GM19043 (cell line): Measurements from ENCODE around the gene ASB10.

Source experiments
- ATAC-seq: cut with Tn5 transposase; IDR thresholded peaks from one replicate; pipeline ENCODE4 v1.9.1; 2021; ENCODE audit warnings: low read depth; ENCODE audit not compliant: unreplicated experiment

ASB10 gene

DNA sequence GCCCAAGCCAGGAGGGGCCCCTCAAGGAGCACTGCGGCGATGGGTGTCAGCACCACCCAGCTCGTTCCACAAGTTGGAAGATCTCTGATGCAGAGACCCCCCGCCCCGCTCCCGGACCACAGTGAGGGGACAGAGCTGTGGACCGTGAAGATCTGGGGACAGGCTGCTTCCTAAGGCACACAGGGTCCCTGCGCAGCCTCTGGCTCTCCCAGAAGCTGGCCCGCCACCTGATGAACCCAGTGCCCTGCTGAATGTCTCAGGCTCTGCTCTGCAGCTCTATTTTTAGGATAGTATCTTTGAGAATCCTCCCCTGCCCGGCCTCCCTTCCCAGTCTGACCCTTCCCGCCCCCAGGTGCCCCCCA lies 49.3 kb downstream of the ASB10 start:
- no peak for ATAC-seq

DNA sequence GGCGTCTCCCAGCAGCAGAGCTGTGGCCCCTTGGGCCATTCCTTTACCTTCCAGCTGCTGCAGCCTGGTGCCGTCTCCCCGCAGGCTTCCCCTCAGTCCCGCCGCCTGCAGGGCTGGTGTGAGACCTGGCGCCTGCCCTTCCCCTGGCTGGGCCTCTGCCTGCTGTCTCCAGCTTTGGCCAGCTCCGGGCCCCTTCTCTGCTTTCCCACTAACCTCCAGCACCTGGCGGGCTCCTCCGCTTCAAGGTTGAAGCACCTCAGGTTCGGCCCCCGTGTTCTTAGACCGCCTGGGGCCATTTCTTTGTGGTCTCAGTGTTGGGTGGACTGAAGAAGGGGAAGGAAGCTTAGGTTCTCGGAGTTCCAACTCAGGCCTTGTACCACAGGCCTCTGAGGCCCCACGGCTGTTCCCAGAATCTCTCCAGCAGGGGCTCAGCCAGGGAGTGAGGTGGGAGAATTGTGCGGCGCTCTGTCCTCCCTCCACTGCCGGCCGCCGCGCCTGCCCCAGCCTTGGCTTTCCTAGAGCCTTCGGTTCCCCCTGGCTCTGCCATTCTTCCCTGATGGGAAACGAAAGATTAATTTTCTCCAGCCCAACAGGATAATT lies 49.9 kb downstream of the ASB10 start:
- no peak for ATAC-seq

DNA sequence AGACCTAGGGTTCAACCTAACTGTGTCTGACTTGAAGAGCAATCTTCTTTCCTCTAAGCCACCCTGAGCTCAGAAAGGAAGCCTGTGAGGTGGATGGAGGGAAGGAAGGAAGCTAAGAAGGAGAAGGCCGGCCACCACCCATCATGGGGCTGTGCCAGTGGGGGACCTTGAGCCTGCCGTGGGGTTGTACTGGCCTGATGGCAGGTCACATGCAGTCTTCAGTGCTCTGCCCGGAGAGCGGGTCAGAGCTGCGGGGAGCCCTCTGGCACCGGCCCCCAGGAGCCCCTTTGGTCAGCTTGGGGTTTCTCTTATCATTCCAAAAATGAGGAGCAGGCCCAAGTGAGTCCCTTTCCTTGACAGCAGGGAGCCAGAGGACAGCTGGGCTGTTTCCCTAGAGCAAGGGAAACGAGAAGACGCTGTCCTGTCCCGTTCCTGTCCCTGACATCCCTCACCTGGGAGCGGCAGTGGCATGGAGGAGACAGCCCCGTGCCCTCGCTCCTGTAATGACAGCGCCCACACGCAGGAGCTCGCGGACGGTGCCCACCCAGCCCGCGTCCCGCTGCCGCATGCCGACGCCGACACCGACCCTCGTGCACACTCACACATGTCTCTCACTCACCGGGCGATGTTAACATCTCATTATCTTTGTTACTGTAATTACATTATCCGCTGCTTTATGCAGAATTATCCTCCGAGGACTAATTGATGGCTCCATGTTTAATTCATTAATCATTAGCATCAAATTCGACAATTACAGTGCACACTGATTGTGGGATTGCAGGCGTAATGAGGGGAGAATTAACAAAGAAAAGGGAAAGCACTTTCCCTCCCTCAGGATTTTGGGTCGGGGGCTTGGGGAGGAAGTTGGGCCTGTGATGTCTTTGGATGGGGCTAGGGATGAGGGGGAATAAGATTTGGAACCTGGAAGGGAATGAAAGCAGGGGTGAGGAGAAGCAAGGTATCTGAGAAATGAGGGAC lies 50.9 kb downstream of the ASB10 start:
- no peak for ATAC-seq

DNA sequence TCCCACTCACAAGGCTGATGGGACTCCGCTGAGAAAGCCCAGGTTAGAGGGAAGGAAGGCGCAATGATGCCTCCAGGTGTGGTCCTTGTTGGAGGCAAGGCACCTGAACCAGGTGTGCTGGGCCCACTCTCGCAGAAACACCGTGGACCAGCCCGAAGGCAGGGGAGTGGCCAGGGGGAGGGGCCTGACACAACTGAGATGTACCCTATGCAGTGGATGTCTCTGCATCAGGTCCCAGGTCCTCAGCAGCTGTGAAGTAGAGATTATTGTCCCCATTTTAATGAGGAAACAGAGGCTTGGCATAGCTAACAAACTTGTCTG lies 51.6 kb downstream of the ASB10 start:
- ATAC-seq = no peak

DNA sequence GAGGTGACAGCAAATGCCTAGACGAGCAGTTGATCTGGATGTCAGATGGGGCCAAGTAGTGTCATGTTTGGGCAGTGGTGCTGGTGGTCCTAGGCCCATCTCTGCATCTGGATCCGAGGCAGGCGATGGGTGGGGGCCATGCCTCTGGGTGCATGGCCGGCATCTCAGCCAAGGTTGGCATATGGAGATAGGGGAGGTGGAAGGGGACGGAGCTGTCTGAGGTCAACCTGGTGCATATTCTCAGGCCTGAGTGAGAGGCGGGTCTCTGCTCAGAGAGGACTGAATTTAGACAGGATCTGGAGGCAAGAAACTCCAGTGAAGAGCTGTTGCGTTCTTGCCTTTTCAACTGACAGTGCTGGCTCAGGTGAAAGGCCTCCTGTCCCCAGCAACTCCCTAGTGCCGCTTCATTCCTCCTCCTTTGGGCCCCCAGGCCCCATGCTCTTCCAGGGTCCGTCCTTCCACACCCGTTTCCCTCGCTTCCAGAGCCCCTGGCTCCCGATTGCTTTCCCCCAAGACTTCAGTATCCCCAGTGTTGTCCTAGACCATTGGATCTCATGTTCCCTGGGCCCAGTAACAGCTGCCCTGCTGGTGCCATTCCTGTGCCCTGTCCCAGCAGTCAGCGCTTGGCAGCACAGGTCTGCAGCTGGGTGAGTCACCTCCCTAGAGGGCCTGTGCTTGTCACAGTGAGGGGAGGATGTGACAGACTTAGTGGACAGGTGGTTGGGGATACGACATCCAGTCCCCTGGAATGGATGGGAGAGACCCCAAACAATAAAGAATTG lies 52.1 kb downstream of the ASB10 start:
- ATAC-seq = no peak

DNA sequence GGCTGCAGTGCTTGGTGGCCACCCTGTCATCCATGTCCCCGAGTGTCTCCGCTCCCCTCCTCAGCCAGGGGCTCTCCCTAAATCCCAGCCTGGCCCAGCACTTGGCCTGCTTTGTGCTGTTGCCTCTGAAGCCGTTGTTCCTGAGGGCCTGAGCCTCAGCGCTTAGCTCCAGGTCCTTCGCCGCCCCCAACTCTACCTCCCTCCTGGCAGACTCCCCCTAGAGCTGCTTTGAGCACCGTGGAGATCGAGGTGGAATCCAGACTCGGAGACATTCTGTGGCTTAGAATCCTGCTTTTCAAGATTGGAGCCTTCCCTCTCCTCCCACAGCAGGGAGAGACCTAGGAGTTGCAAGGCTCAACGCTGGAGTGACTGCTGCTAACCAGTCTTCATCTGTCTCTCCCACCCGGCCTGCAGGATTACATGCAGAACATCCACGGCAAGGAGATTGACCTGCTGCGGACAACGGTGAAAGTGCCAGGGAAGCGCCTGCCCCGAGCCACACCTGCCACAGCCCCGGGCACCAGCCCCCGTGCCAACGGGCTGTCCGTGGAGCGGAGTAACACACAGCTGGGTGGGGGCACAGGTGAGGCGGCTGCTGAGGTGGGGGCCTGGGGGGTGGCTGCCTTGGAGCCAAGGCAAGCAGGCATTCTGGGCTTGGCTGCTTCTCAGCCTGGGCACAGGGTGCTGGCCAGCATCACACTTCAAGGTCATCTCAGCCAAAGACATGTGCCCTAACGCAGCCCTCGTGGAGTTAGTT lies 52.9 kb downstream of the ASB10 start:
- no peak for ATAC-seq

DNA sequence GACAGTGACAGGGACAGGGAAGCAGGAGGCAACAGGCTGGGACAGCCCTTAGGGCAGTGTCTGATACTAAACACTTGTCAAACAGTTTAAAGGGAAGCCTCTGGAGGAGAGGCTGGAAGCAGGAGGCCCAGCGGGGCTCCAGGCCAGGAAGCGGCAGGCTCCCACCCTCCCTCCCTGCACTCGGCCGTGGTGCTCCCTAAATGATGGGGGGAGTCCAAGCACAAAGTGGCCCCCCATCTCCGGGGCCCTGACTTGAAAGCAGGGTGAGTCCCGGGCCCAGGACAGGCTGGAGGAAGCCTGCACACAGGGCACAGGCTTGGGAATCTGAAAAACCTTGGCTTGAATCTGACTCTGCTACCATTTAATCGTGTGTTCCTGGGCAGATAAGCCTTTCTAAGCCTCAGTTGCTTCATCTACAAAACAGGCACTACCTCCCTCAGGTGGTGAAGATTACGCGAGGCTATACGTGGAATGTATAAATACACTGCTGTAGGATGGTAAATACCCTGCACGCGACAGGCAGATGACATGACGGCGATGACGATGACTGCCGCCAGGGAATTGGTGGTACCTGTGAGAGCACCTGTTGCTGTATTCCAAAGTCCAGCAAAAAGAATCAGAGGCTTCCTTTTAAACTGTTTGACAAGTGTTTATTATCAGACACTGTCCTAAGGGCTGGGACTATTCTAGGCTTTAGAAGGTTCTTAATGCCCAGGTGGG lies 53.6 kb downstream of the ASB10 start:
- no peak for ATAC-seq

DNA sequence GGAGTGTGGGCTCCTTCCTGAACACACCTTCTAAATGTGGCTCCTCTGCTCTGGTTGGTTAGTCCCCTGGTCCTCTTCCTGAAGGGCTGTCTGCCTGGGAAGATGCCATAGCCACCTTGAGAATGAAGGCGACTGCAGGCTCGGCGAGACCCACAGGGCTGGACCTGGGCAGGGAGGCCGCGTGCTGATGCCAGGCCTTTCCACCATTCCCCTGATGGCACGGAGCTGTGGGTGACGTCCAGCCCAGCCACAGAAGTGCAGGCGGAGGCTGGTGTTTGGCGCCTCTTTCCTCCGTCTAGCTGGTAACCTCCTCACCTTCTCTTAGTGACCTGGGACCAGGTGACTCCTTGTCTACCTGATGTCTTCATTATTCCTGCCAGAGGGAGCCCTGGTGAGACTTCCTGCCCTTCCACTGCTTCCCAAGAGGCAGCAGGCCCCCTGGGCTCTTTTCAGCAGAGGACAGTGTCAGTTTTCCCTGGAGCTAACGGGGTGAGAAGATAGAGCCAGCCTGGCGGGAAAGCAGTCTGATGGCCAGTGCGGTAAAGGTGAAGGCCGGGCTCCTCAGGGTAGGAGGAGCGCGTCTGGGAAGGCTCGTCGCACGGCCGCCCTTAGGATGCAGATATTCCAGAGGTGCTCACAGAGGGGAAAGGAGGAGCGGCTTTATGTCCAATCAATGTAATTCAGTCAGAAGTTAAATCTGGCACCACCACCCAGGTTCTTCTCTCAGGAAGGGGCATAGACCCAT lies 54.4 kb downstream of the ASB10 start:
- ATAC-seq = no peak

DNA sequence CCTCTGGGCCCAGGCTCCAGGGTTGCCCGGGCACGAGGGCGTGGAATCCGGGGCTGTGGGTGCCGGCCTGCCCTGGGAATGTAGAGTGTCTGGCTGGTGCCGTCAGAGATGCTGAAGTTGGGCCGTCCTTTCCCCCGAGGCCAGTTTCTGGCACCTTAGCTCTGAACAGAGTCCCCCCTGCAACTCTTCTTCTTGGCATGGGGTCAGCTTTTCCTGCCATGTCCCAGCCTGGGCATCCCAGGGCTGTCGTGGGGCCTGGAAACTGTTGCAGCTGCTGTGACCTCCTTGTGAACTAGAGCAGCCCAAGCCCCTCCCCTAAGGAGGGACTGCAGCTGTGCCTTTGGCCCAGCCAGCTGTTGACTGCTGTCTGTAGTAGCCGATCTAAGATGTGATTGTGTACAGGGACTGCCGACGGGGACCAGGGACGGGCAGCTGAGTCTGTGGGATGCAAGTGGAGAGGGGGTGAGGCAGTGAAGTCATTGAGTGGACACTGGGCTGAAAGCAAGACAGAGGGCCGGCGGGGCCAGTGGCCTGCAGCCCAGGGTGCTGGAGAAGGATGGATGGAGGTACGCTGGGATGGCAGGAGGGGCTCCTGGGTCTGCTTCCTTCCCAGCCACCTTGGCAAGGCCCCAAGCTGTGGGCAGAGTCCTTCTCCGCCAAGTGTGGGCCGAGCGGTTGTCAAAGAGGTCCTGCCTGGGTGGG lies 55.3 kb downstream of the ASB10 start:
- ATAC-seq = no peak

DNA sequence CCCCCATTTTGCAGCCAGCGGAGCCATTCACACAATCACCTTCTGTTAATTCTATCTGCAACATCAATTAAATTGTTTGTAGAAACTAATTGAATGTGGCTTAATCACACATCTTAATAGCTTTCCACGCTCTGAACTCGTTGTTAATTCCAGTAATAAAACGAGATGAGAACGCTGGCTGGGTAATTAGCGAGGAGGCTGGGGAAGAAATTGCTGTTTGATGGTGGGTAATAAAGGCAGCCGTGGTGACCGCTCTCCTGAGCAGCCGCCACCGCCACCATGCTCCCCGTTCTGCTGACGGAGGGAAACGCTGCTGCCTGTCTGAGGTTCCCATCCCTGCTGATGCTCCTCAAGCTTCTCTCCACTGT lies 55.8 kb downstream of the ASB10 start:
- no peak for ATAC-seq

DNA sequence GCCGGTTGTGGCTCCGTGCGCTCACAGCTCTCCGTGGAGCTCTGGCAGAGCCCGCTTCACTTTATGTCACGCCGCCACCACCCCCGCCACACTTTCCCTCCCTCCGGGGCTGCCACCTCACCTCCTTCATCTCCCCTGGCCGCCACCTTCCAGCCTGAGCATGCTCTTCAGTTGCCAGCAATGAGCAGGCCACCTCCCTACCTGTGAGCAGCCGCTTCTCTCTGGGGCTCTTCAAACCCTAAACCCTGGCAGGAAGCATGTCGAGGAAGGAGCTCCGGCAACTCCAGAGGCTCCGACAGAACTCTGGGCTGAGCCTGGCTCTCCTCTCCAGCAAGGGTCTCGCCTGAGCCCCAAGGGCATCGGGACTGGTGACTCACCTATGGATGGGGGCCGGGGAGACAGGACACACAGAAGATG lies 56.3 kb downstream of the ASB10 start:
- ATAC-seq = no peak

DNA sequence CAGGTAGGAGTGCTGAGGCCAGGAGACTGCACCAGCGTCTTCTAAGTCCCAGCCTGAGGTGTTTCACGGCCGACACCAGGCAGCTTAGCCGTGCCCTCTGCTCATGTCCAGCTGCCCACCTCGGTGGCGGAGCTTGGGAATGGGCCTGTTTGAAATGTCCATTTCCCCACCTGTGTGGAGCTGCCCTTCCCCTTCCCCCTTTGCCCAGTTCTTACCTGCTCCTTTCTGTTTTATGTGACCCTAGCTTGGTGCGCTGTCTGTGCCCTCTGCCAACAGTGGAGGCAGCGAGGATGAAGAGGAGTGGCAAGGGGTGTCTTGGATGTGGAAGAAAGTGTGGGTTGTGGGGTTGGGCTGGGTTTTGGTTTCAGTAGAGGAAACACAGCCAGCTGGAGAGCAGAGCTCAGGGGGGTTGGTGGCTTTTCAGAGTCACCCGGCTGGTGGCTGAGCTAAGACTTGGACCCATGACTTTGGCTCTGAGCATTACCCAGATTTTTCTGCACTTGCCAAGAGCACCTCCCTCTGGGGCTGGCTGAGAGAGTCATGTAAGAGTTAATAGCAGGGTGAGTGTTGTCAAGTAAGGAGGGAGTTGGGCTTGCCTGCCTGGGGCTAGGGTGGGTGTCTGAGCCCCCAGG lies 57.0 kb downstream of the ASB10 start:
- no peak for ATAC-seq

DNA sequence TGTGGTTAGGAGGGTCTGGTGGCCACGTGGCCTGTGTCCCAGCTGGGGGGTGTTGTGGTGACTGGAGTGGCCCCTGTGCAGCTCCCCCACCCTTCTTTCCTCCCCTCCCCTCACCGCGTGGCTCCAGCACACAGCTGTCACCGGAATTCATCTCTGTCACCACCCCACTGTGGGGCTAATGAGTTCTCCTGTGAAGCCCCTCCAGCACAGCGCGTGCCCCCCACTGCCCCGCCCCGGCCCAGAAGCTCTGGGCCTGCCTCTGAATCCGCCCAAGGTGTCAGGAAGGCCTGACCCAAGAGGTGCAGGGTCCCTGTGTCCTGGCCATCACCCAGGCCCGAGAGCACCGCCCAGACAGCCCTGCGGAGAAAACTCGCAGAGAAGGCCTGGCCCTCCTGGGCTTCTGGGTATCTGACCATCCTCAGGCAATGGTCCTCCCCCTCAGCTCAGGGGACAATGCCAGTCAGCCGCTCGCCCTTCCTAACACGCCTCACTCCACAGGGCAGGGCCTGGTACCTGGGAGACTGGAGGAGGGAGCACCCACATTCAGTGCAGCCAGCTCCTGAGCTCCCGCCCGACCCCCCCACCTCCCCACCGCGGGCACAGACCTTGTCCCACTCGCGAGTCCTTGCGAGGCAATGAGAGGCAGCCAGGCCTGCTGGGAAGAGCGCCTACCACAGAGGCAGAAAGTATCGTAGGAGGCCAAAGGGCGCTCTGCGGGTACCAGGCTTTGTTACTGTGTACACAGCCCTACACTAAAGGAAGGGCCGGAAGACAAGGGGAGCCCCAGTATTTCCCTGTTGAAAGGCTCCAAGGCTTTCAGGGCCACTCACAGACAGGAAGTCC lies 57.7 kb downstream of the ASB10 start:
- ATAC-seq = no peak

DNA sequence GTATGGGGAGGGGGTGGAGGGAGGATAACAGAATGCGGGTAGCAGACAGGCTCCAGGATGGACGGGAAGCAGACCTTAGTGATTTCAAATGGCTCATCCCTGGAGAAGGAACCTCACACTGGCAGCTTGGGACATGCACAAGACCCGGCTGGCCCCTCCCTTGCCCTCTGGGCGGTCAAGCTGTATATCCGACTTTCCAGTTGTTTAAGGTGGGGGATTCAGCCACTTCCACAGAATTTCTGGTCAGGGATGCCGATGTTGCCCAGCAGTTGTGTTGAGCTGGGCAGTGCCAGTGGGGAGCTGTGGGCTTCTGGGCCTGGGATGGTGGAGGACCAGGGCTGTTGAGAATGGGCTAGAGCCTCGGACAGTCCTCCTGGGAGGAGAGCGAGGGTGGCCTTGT lies 58.3 kb downstream of the ASB10 start:
- ATAC-seq = no peak

DNA sequence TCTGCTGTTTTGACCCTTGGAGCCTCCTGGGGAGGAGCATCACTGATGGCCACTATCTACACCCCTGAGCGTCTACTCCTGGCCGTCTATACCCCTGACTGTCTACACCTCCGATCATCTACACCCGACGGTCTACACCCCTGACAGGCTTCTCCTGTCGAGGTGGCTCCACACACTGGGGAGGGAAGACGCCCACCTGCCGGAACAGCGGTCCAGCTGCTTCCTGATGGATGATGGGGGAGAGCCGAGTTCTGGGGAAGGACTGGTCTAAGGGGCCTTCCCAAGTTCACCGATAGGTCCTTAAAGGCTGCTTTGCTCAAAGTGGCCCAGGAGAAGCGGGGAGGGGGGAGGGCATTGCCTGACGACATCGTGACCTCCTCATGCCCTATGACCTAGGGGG lies 58.9 kb downstream of the ASB10 start:
- ATAC-seq = no peak

DNA sequence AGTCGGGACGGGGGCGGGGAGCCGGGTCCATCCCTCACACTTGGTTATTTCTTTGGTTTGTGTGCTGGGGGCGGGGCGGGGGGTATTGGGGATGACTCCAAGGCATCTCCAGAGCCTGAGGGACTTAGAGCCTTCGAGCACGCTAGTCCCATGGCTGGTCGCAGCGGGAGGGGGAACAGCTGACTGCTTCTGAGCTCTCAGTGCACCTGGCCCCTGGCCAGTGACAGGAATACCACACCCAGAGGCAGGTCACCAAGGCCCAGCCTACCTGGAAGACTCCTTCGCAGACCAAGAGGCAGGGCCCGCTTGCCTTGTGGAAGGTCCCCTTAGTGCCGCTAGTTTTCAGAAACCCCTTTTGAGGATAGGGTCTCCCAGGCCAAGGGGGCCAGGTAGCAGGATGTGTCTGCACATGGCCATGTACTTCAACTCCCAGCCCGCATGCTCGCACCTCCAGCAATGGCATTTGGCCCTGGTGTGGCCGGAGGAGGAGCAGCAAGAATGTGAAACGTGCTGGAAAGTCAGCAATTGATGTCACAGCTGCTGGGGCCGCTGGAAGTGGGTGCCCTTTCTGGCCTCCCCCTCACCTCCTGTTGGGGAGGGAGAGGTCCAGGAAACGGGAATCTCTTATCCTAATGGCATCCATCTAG lies 60.4 kb downstream of the ASB10 start:
- no peak for ATAC-seq

DNA sequence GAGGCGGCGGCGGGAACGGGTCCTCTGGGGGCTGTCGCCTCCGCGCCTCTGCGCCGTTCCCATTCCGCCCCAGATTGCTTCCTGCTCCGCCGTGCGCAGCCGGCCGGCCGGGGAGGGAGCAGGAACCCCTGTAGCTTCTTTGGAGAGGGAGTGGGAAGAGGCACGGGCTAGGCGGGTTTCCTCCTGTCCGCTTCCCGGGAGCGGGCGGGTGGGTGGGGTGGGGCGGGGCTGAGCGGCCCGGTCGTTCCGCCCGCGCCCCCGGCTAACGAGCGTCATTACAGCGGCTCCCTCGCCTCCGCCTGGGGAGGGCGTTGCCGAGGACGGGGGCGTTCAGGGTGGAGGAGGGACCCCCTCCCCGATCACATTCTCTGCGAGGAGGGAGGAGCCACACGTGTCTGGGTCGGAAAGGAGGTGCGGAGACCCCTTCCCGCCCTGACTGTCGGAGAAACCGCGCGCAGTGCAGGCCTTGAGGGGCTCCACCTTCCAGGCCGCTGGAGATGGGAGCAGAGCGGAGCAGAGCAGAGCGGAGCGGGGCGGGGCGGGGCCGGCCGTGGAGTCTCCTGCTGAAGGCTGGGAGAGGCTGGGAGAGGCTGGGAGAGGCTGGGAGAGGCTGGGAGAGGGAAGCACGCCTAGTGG lies 61.1 kb downstream of the ASB10 start:
- no peak for ATAC-seq
